H9 (cell line): ENCODE data around the gene PGLYRP4. TPM values are rescaled to one million over a fixed set of nuclear protein-coding genes. Genes with fewer than 3 reads are reported as not detected.

Experiments used
- DNase-seq: peaks from one replicate; pipeline ENCODE4 v3.0.0-alpha.2; 2017
- H2AFZ ChIP-seq: one replicate; pipeline ENCODE4 v1.6.1; 2013; ENCODE audit warnings: mild to moderate bottlenecking, low read length, control low read depth, moderate library complexity
- H2AK5ac ChIP-seq: 2 replicates; pipeline ENCODE4 v1.6.1; 2013; ENCODE audit warnings: low read length, control low read depth, mixed read lengths; ENCODE audit not compliant: insufficient read length
- H2BK120ac ChIP-seq: one replicate; pipeline ENCODE4 v1.6.1; 2013; ENCODE audit warnings: low read depth, mild to moderate bottlenecking, low read length, control low read depth, inconsistent platforms; ENCODE audit not compliant: poor library complexity, severe bottlenecking
- H2BK12ac ChIP-seq: 2 replicates; pipeline ENCODE4 v1.6.1; 2013; ENCODE audit warnings: low read length, control low read depth, mixed read lengths, low read depth; ENCODE audit not compliant: insufficient read length
- H2BK15ac ChIP-seq: 2 replicates; pipeline ENCODE4 v1.6.1; 2013; ENCODE audit warnings: low read depth, low read length, control low read depth
- H2BK20ac ChIP-seq: one replicate; pipeline ENCODE4 v1.6.1; 2013; ENCODE audit warnings: low read depth, mild to moderate bottlenecking, low read length, control low read depth, inconsistent platforms; ENCODE audit not compliant: poor library complexity, severe bottlenecking
- H2BK5ac ChIP-seq: 2 replicates; pipeline ENCODE4 v1.6.1; 2013; ENCODE audit warnings: low read length, control low read depth, mixed read lengths; ENCODE audit not compliant: insufficient read length
- H3K14ac ChIP-seq: 2 replicates; pipeline ENCODE4 v1.6.1; 2013; ENCODE audit warnings: low read length, control low read depth; ENCODE audit not compliant: insufficient read depth
- H3K18ac ChIP-seq: 2 replicates; pipeline ENCODE4 v1.6.1; 2013; ENCODE audit warnings: low read depth, mild to moderate bottlenecking, mixed read lengths, low read length, control low read depth; ENCODE audit not compliant: insufficient read length
- H3K23ac ChIP-seq: 2 replicates; pipeline ENCODE4 v1.6.1; 2013; ENCODE audit warnings: low read length, control low read depth, mixed read lengths, low read depth; ENCODE audit not compliant: insufficient read length
- H3K23me2 ChIP-seq: 2 replicates; pipeline ENCODE4 v1.6.1; 2013; ENCODE audit warnings: low read depth, mild to moderate bottlenecking, mixed read lengths, low read length, control low read depth; ENCODE audit not compliant: insufficient read length, poor library complexity, severe bottlenecking
- H3K27ac ChIP-seq: 2 replicates; pipeline ENCODE4 v1.5.1; 2013; ENCODE audit warnings: low read length, control low read depth, mixed read lengths, low read depth; ENCODE audit not compliant: insufficient read length
- H3K27me3 ChIP-seq: 2 replicates; pipeline ENCODE4 v1.6.1; 2013; ENCODE audit warnings: low read length, control low read depth, inconsistent platforms; ENCODE audit not compliant: insufficient read depth
- H3K4ac ChIP-seq: 2 replicates; pipeline ENCODE4 v1.6.1; 2013; ENCODE audit warnings: low read depth, mild to moderate bottlenecking, control low read depth, inconsistent platforms, low read length, moderate library complexity
- H3K4me1 ChIP-seq: 2 replicates; pipeline ENCODE4 v1.6.1; 2013; ENCODE audit warnings: low read length, control low read depth, inconsistent platforms; ENCODE audit not compliant: insufficient read depth
- H3K4me2 ChIP-seq: 2 replicates; pipeline ENCODE4 v1.6.1; 2013; ENCODE audit warnings: low read length, control low read depth, mixed read lengths; ENCODE audit not compliant: insufficient read length, insufficient read depth
- H3K56ac ChIP-seq: 2 replicates; pipeline ENCODE4 v1.6.1; 2013; ENCODE audit warnings: low read depth, mild to moderate bottlenecking, mixed read lengths, low read length, control low read depth; ENCODE audit not compliant: insufficient read length
- H3K79me1 ChIP-seq: 2 replicates; pipeline ENCODE4 v1.6.1; 2013; ENCODE audit warnings: low read depth, mild to moderate bottlenecking, moderate library complexity, low read length, control low read depth, inconsistent platforms; ENCODE audit not compliant: insufficient read depth, poor library complexity, severe bottlenecking
- H3K79me2 ChIP-seq: 2 replicates; pipeline ENCODE4 v1.6.1; 2013; ENCODE audit warnings: low read length, control low read depth, inconsistent platforms; ENCODE audit not compliant: insufficient read depth
- H3K9ac ChIP-seq: 2 replicates; pipeline ENCODE4 v1.6.1; 2013; ENCODE audit warnings: low read length, control low read depth, mixed read lengths; ENCODE audit not compliant: insufficient read length; ENCODE audit errors: extremely low read depth
- H3K9me3 ChIP-seq: one replicate; pipeline ENCODE4 v1.6.1; 2013; ENCODE audit warnings: low read depth, low read length, inconsistent platforms; ENCODE audit not compliant: control insufficient read depth
- H3T11ph ChIP-seq: one replicate; pipeline ENCODE4 v1.6.1; 2013; ENCODE audit warnings: mild to moderate bottlenecking, low read length, control low read depth, inconsistent platforms
- H4K20me1 ChIP-seq: one replicate; pipeline ENCODE4 v1.6.1; 2013; ENCODE audit not compliant: control insufficient read depth, insufficient read length, insufficient read depth
- H4K5ac ChIP-seq: 2 replicates; pipeline ENCODE4 v1.6.1; 2013; ENCODE audit warnings: low read depth, mild to moderate bottlenecking, mixed read lengths, low read length, control low read depth; ENCODE audit not compliant: insufficient read length
- H4K8ac ChIP-seq: replicated peaks from 2 replicates; pipeline ENCODE4 v1.6.1; 2013; ENCODE audit warnings: low read length, control low read depth, mixed read lengths, low read depth; ENCODE audit not compliant: insufficient read length
- H4K91ac ChIP-seq: 2 replicates; pipeline ENCODE4 v1.6.1; 2013; ENCODE audit warnings: low read depth, mild to moderate bottlenecking, moderate library complexity, mixed read lengths, low read length, control low read depth; ENCODE audit not compliant: insufficient read length
- H3K27ac Mint-ChIP-seq, 3 experiments: 2 replicates in 2 of 3; 3 replicates in 1 of 3; pipeline ENCODE4 v1.8.0; 2020 to 2021; ENCODE audit warnings: mixed read lengths in 3 of 3, mild to moderate bottlenecking in 1 of 3, moderate library complexity in 1 of 3
- H3K27me3 Mint-ChIP-seq: 2 replicates; pipeline ENCODE4 v1.8.0; 2021; ENCODE audit warnings: low read depth, mild to moderate bottlenecking, moderate library complexity, mixed read lengths
- H3K36me3 Mint-ChIP-seq, 3 experiments: 2 replicates in 2 of 3; 3 replicates in 1 of 3; pipeline ENCODE4 v1.8.0; 2020 to 2021; ENCODE audit warnings: low read depth in 3 of 3, mixed read lengths in 3 of 3; ENCODE audit not compliant: insufficient read depth in 1 of 3
- H3K4me1 Mint-ChIP-seq, 2 experiments: 2 replicates each; pipeline ENCODE4 v1.8.0; 2020; ENCODE audit warnings: mixed read lengths in 2 of 2
- H3K4me3 Mint-ChIP-seq, 2 experiments: 2 replicates in 1 of 2; 3 replicates in 1 of 2; pipeline ENCODE4 v1.8.0; 2020 to 2021; ENCODE audit warnings: mild to moderate bottlenecking in 2 of 2, mixed read lengths in 2 of 2, moderate library complexity in 1 of 2
- H3K9me3 Mint-ChIP-seq, 2 experiments: 2 replicates in 1 of 2; 3 replicates in 1 of 2; pipeline ENCODE4 v1.8.0; 2020; ENCODE audit warnings: mild to moderate bottlenecking in 2 of 2, mixed read lengths in 2 of 2, moderate library complexity in 1 of 2
- WGBS: extraction: QIAGEN DNeasy Blood & Tissue Kit; methylation state at CpG from one replicate; pipeline ENCODE4 v1.1.7; 2013; ENCODE audit warnings: missing lambda C conversion rate, low lambda C conversion rate, mixed read lengths; ENCODE audit not compliant: insufficient read length; ENCODE audit errors: extremely low coverage; 5-methylcytosine and 5-hydroxymethylcytosine counted together
- total RNA-seq: library from RNA; stranded (reverse); gene quantifications from 2 replicates; pipeline ENCODE4 v1.2.1, GENCODE V29; 2021
- TF ChIP-seq, protein P1 (sequence below): fragments of 200-600 bp; sonication (generic); conservative IDR thresholded peaks from 3 replicates; pipeline ENCODE4 v1.8.0; 2021; ENCODE audit warnings: antibody characterized with exemption, mild to moderate bottlenecking

Gene PGLYRP4
- total RNA-seq, 1 experiment from 2014 or later = not detected

GRCh38 chr1:153374071-153374470 is 25.4 kb upstream of the PGLYRP4 start:
- Histone ChIP-seq H3K23me2 (no peaks in the 10 kb centered on the region), H2BK12ac (no peak overlapping the region), H3K9me3 (no peaks in the 10 kb centered on the region), H4K5ac (no peak overlapping the region), H3K4me2 (no peak overlapping the region), H3K14ac (no peak overlapping the region), H2AFZ (no peak overlapping the region), H2BK15ac (no peak overlapping the region), H3K18ac (no peak overlapping the region), H3K4ac (no peak overlapping the region), H2BK120ac (no peak overlapping the region), H3K4me1 (no peaks in the 10 kb centered on the region), H2BK20ac (no peak overlapping the region), H4K8ac (no peak overlapping the region), H4K20me1 (no peaks in the 10 kb centered on the region), H3K27me3 (no peaks in the 10 kb centered on the region), H3K9ac (no peak overlapping the region), H3K79me1 (no peaks in the 10 kb centered on the region), H3K79me2 (no peaks in the 10 kb centered on the region), H3T11ph (no peak overlapping the region), H3K56ac (no peak overlapping the region), H2AK5ac (no peak overlapping the region), H3K23ac (no peak overlapping the region), H3K27ac (no peak overlapping the region), H4K91ac (no peak overlapping the region), H2BK5ac (no peak overlapping the region)
- Mint-ChIP-seq H3K9me3 (peaks cover 0 to 4% of the 10 kb centered on the region in 2 experiments; a peak in 1 of 5 replicates), H3K27me3 (peaks cover 6% of the 10 kb centered on the region), H3K27ac (no peak overlapping the region), H3K36me3 (no peaks in the 10 kb centered on the region), H3K4me1 (no peaks in the 10 kb centered on the region), H3K4me3 (no peak overlapping the region)
- DNase-seq = no peak
- TF ChIP-seq, protein P1, sequence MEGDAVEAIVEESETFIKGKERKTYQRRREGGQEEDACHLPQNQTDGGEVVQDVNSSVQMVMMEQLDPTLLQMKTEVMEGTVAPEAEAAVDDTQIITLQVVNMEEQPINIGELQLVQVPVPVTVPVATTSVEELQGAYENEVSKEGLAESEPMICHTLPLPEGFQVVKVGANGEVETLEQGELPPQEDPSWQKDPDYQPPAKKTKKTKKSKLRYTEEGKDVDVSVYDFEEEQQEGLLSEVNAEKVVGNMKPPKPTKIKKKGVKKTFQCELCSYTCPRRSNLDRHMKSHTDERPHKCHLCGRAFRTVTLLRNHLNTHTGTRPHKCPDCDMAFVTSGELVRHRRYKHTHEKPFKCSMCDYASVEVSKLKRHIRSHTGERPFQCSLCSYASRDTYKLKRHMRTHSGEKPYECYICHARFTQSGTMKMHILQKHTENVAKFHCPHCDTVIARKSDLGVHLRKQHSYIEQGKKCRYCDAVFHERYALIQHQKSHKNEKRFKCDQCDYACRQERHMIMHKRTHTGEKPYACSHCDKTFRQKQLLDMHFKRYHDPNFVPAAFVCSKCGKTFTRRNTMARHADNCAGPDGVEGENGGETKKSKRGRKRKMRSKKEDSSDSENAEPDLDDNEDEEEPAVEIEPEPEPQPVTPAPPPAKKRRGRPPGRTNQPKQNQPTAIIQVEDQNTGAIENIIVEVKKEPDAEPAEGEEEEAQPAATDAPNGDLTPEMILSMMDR = no peak
- no CpG with 5 or more reads among the region's 2 CpGs for WGBS
